GM13977 (cell line): ENCODE data around the gene POLR1B.
A peak's percentile ranks its signal among the peaks of the same experiment; 100 is the strongest.
"Not testable (repeated sequence)": the region's sequence is repeated elsewhere in the genome, so short reads cannot be mapped to it uniquely, and the experiment has no call there.

Experiments used
- DNase-seq: peaks from one replicate; pipeline ENCODE4 v3.0.0; 2012; ENCODE audit warnings: low spot score
- in situ Hi-C: fragments of 300-500 bp; cut with MboI; formaldehyde crosslinking; loops from one replicate; pipeline ENCODE4 v1.12.0; 2022; ENCODE audit warnings: low sequenced_read_pairs, low pct_unique_long_range_greater_than_20kb, mixed read lengths, inconsistent platforms; ENCODE audit not compliant: unreplicated experiment
- TF ChIP-seq, protein P1 (sequence below): IDR thresholded peaks from 2 replicates; pipeline ENCODE4 v1.5.1; 2012; ENCODE audit warnings: mild to moderate bottlenecking, control low read depth; ENCODE audit not compliant: insufficient read depth; ENCODE audit errors: extremely low read depth, missing control alignments

The POLR1B gene, protein sequence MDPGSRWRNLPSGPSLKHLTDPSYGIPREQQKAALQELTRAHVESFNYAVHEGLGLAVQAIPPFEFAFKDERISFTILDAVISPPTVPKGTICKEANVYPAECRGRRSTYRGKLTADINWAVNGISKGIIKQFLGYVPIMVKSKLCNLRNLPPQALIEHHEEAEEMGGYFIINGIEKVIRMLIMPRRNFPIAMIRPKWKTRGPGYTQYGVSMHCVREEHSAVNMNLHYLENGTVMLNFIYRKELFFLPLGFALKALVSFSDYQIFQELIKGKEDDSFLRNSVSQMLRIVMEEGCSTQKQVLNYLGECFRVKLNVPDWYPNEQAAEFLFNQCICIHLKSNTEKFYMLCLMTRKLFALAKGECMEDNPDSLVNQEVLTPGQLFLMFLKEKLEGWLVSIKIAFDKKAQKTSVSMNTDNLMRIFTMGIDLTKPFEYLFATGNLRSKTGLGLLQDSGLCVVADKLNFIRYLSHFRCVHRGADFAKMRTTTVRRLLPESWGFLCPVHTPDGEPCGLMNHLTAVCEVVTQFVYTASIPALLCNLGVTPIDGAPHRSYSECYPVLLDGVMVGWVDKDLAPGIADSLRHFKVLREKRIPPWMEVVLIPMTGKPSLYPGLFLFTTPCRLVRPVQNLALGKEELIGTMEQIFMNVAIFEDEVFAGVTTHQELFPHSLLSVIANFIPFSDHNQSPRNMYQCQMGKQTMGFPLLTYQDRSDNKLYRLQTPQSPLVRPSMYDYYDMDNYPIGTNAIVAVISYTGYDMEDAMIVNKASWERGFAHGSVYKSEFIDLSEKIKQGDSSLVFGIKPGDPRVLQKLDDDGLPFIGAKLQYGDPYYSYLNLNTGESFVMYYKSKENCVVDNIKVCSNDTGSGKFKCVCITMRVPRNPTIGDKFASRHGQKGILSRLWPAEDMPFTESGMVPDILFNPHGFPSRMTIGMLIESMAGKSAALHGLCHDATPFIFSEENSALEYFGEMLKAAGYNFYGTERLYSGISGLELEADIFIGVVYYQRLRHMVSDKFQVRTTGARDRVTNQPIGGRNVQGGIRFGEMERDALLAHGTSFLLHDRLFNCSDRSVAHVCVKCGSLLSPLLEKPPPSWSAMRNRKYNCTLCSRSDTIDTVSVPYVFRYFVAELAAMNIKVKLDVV

DNA sequence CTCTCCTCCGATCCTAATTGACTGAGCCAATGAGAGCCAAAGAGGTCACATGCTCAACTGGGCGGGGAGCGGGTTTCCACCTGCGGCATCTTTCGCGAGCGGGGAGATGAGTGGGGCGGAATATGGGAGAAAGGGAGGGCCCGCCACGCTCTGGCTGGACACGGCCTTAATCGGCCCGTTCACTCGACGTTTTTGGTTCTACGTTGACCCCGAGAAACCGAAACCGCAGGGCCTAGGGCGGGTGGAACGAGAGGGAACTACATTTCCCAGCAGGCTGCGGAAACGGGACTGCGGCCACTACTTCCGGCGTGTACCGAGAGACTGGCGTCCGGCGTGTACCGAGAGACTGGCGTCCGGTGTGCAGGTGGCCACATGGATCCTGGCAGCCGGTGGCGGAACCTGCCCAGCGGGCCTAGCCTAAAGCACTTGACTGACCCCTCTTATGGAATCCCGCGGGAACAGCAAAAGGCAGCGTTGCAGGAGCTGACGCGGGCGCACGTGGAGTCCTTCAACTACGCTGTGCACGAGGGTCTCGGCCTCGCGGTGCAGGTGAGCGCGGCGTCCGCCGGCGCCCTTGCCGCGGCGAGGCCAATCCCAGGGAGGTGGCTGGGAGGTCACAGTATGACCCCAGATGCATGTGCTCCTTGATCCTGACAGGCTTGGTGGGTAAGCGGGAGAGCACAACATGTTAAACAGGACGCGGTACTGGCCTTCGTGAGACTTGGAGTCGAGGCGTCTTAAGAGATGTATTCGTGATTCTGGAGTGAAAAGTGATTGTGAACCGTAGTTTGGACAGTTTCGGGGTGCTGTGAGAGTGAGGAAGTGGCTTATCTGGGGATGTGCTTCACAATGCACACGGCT is at the start of gene POLR1B:
Gene POLR1B (plus strand): TSS at position 343 of the 861 bp plus-strand sequence. CDS start 30 bp downstream, at position 373.
- DNase-seq: peak; percentile 87
- TF ChIP-seq, protein P1, sequence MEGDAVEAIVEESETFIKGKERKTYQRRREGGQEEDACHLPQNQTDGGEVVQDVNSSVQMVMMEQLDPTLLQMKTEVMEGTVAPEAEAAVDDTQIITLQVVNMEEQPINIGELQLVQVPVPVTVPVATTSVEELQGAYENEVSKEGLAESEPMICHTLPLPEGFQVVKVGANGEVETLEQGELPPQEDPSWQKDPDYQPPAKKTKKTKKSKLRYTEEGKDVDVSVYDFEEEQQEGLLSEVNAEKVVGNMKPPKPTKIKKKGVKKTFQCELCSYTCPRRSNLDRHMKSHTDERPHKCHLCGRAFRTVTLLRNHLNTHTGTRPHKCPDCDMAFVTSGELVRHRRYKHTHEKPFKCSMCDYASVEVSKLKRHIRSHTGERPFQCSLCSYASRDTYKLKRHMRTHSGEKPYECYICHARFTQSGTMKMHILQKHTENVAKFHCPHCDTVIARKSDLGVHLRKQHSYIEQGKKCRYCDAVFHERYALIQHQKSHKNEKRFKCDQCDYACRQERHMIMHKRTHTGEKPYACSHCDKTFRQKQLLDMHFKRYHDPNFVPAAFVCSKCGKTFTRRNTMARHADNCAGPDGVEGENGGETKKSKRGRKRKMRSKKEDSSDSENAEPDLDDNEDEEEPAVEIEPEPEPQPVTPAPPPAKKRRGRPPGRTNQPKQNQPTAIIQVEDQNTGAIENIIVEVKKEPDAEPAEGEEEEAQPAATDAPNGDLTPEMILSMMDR: no peak
- in situ Hi-C loops: no loop called here

DNA sequence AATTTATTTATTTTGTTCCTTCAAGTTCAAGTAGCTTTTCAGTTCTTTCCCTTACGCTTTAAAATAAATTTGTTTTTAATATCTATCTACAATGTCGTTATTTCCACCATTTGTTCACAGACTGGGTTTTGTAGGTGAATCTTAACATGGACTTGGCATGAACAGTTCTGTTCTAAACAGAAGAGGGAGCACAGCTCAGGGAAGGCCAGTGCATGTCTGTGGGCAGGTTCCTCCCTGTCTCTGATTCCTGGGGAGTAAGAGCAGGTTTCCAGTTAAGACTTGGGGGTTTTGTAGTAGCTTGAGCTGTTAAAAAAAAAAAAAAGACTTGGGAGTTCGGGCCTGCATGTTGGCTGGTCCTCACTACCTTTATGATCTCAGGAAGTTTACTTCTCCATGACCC is 49.2 kb upstream of the POLR1B start:
- TF ChIP-seq, protein P1: no peak
- in situ Hi-C loops: no loop called here
- no peak for DNase-seq

DNA sequence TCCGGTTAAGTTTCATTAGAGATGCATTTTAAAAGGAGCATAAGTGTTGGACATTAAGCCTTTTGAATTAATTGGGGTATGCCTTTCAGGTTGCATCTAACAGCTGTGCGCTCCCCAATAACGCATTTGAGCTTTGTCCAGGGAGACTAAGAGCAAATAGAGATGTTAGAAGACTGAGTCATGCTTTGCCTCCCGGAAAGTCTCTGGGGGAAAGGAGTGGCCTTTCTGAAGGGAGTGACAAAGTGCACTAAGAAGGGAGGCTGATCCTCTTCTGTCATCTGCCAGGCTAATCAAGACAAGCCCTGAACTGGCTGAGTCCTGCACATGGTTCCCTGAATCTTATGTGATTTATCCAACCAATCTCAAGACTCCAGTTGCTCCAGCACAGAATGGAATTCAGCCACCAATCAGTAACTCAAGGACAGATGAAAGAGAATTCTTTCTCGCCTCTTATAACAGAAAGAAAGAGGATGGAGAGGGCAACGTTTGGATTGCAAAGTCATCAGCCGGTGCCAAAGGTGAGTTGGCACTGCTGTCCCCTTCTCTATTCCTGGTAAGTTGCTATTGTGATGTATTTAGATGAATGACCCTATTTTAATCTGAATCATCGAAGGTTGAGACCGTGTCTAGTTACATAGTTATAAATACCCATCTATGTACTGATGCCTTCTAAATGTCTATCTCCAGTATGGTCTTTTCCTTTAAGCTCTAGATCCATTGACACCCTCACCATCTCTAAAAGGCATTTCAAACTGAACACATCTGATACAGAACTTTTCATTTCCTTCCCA is 48.2 kb upstream of the POLR1B start:
- DNase-seq: no peak
- in situ Hi-C loops: no loop called here
- TF ChIP-seq, protein P1: no peak

DNA sequence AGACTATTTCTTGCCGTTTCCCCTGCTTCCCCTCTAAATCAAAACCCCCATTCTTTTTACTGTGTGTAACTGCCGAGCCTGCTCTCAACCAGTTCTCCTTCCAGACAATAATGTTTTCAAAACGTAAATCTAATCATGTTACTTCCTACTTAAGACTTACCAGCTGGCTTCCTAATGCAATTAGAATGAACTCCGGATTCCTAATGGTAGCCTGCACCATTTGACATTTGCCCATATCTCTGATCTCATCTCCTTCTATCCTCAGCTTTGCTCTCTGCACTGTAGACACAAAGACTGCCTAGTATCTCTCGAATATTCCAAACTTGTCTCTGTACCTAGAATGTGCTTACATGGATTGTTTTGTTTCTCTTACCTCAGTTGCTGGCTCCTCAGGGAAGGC is 47.4 kb upstream of the POLR1B start:
- DNase-seq: no peak
- TF ChIP-seq, protein P1: no peak
- in situ Hi-C loops: no loop called here

DNA sequence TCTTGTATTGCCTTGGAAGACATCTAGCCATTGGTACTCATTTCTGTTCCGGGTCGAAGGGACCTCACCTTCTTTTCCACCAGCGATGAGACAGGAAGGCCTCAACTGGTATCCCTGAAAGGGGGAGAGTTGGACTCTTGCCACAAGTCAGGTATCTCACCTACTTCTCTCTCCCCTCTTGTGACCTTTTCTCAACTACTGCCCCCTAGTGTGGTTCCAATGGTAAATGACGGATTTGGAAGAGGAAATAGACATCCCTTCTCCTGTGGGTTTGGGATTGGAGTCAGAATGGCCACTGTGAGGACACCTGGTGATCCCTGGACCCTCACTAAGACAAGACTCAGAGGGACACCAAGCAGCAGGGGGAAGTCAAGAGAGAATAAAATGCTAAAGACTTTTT is 46.4 kb upstream of the POLR1B start:
- in situ Hi-C loops: not testable (repeated sequence)

DNA sequence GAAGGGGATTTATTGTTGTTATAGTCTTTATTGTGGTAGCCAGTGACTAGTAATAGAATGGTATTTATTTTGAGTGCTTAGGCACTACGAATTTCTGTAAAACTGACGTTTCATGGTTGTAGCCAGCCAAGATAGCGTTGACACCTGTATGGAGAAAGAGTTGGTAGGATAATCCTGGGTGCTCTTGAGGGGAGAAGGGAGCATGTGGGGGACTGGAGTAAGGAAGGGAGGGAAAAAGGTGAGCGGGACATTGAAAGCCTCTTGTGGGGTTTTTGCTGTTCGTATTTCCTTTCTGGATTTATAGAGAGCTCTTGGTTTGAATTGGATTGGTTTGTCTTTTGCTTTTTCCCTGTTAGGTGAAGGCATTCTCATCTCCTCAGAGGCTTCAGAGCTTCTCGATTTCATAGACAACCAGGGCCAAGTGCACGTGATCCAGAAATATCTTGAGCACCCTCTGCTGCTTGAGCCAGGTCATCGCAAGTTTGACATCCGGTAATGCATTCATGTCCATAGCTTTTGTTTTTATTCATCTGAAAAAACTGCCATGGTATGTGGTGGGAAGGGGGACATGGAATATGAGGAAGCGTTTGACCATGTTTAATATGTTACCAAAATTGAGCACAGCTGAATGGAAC is 41.3 kb upstream of the POLR1B start:
- DNase-seq, in situ Hi-C loops: not testable (repeated sequence)

More for the DNA sequence above, 46.4 kb upstream of the POLR1B start:
- DNase-seq: not testable (repeated sequence)

DNA sequence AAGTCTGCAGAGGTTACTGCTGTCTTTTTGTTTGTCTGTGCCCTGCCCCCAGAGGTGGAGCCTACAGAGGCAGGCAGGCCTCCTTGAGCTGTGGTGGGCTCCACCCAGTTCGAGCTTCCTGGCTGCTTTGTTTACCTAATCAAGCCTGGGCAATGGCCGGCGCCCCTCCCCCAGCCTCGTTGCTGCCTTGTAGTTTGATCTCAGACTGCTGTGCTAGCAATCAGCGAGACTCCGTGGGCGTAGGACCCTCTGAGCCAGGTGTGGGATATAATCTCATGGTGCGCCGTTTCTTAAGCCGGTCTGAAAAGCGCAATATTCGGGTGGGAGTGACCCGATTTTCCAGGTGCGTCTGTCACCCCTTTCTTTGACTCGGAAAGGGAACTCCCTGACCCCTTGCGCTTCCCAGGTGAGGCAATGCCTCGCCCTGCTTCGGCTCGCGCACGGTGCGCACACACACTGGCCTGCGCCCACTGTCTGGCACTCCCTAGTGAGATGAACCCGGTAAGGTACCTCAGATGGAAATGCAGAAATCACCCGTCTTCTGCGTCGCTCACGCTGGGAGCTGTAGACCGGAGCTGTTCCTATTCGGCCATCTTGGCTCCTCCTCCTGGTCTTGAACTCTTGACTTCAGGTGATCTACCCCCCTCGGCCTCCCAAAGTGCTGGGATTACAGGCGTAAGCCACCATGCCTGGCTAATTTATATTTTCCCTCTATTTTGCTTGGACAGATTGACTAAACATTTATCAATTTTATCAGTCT is 32.8 kb upstream of the POLR1B start:
- DNase-seq, in situ Hi-C loops: not testable (repeated sequence)
